Osteoblast (primary cell): Measurements from ENCODE around the gene GSE1. TPM values are rescaled to one million over a fixed set of nuclear protein-coding genes. Genes with fewer than 3 reads are reported as not detected.

Source experiments
- DNase-seq: peaks from one replicate; pipeline ENCODE4 v3.0.0; 2011; ENCODE audit warnings: low spot score, mixed read lengths; ENCODE audit not compliant: insufficient read length; ENCODE audit errors: missing footprints
- H2AFZ ChIP-seq: 2 replicates; pipeline ENCODE4 v1.6.0; 2011; ENCODE audit warnings: mild to moderate bottlenecking, low read length
- H3K27ac ChIP-seq: 2 replicates; pipeline ENCODE4 v1.5.1; 2011; ENCODE audit warnings: mild to moderate bottlenecking, low read depth, low read length, moderate library complexity
- H3K27me3 ChIP-seq: 2 replicates; pipeline ENCODE4 v1.6.0; 2012; ENCODE audit warnings: mild to moderate bottlenecking, control low read depth, inconsistent platforms, low read length, moderate library complexity; ENCODE audit not compliant: insufficient read depth
- H3K36me3 ChIP-seq: 2 replicates; pipeline ENCODE4 v1.5.1; 2011; ENCODE audit warnings: mild to moderate bottlenecking, low read length, control low read depth, moderate library complexity; ENCODE audit not compliant: insufficient read depth
- H3K4me1 ChIP-seq: 2 replicates; pipeline ENCODE4 v1.5.1; 2011; ENCODE audit warnings: mild to moderate bottlenecking, low read length, control low read depth, moderate library complexity; ENCODE audit not compliant: insufficient read depth
- H3K4me2 ChIP-seq: 2 replicates; pipeline ENCODE4 v1.6.0; 2011; ENCODE audit warnings: mild to moderate bottlenecking, low read length; ENCODE audit not compliant: insufficient read depth
- H3K4me3 ChIP-seq: fragments of 200-600 bp; sonication (generic); 3 replicates; pipeline ENCODE4 v1.5.1; 2012; ENCODE audit warnings: mild to moderate bottlenecking, low read length, inconsistent platforms; ENCODE audit not compliant: insufficient read depth
- H3K79me2 ChIP-seq: 2 replicates; pipeline ENCODE4 v1.6.0; 2012; ENCODE audit warnings: mild to moderate bottlenecking, low read length, control low read depth, inconsistent platforms; ENCODE audit not compliant: insufficient read depth
- H3K9me3 ChIP-seq: 2 replicates; pipeline ENCODE4 v1.5.1; 2011; ENCODE audit warnings: low read depth, low read length, control low read depth
- H4K20me1 ChIP-seq: 2 replicates; pipeline ENCODE4 v1.6.0; 2012; ENCODE audit warnings: mild to moderate bottlenecking, low read length, control low read depth; ENCODE audit not compliant: insufficient read depth
- CTCF ChIP-seq: IDR thresholded peaks from 2 replicates; pipeline ENCODE4 v1.5.1; 2011; ENCODE audit warnings: mild to moderate bottlenecking, low read depth, low read length, moderate library complexity; ENCODE audit errors: extremely low read depth
- total RNA-seq: library from RNA; depleted of rRNA; stranded (reverse); fragments of >200 nt; gene quantifications from 2 replicates; pipeline ENCODE4 v1.2.3, GENCODE V29; 2012

The GSE1 gene
- total RNA-seq, 1 donor, result 49.6 TPM

- Histone ChIP-seq H3K36me3 (no peaks in the 10 kb centered on the region), H3K4me2 (no peak overlapping the region), H3K9me3 (no peaks in the 10 kb centered on the region), H4K20me1 (peaks cover 74% of the 10 kb centered on the region), H3K79me2 (peaks cover 71% of the 10 kb centered on the region), H3K4me1 (peaks cover 7% of the 10 kb centered on the region), H3K27ac (no peak overlapping the region), H2AFZ (no peak overlapping the region), H3K27me3 (no peaks in the 10 kb centered on the region), H3K4me3 (no peak overlapping the region)
- TF ChIP-seq CTCF, result no peak
- peak; percentile 96 for DNase-seq
These were observed 20.2 kb upstream of the GSE1 start for GRCh38 chr16:85592700-85593493.

GRCh38 chr16:85593494-85594221 lies 19.5 kb upstream of the GSE1 start:
- Histone ChIP-seq H2AFZ (no peak overlapping the region), H3K36me3 (no peaks in the 10 kb centered on the region), H3K27ac (no peak overlapping the region), H4K20me1 (peaks cover 74% of the 10 kb centered on the region), H3K9me3 (no peaks in the 10 kb centered on the region), H3K4me2 (no peak overlapping the region), H3K27me3 (no peaks in the 10 kb centered on the region), H3K4me3 (no peak overlapping the region), H3K79me2 (peaks cover 71% of the 10 kb centered on the region), H3K4me1 (peaks cover 7% of the 10 kb centered on the region)
- DNase-seq, result no peak
- TF ChIP-seq CTCF, result no peak

- Histone ChIP-seq H3K27ac (no peak overlapping the region), H3K4me2 (no peak overlapping the region), H4K20me1 (peaks cover 75% of the 10 kb centered on the region), H3K79me2 (peaks cover 71% of the 10 kb centered on the region), H3K4me1 (peaks cover 9% of the 10 kb centered on the region), H3K4me3 (no peak overlapping the region), H3K27me3 (no peaks in the 10 kb centered on the region), H3K9me3 (no peaks in the 10 kb centered on the region), H3K36me3 (no peaks in the 10 kb centered on the region), H2AFZ (no peak overlapping the region)
- no peak for TF ChIP-seq CTCF
- no peak for DNase-seq
These were observed 18.7 kb upstream of the GSE1 start for GRCh38 chr16:85594273-85594977.
